ENCODE results near the gene SLC12A8.

Gene SLC12A8

GRCh38 chr3:125051715-125052581, 160.6 kb downstream of the SLC12A8 start:
- peak; percentile 27 to 80 for DNase-seq

DNA sequence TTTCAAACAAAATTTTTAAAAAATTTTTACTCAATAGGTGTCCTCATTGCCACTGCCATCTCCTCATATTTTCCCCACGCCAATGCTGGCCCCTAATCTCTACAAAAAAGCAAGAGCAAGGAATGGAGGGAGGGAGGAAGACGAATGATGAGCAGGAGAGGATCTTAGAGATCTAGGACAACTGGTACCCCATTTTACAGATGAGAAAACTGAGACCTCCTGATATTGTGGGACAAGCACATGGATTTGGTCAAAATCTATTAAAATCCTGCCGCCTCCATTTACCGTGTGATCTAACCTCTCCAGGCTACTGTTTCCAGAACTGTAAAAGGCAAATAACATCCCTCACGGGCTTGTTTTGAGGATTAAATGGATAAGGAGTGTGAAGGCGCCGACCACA, 161.3 kb downstream of the SLC12A8 start:
- no peak for DNase-seq

DNA sequence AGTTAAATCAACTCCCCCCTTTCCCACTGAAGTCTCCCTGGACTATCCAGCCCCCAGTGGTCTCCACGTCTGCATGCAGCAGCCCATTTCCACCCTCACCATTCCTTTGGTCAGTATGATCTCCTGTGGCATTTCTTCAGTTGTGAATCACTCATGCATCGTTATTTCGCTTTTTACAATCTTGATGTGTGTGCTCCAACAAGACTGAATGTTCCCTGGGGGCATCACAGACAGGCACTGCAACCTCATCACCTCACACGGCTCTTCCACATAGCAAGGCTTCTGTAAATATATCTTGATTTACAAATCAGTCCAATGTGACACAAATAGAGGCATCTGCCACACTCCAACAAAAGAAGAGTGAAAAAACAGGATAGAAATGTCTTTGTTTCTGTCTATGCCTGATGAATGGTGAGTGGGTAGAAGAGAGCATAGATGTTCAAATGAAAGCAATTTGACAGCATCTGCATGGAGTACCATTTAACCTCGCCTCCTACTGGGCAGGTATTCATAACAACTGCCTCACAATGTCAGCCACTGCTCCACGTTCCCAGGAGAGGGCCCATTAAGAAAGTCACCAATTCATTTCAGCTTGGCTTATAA, 162.0 kb downstream of the SLC12A8 start:
- no peak for DNase-seq

- peak; percentile 35 to 79 for DNase-seq
Observed at GRCh38 chr3:125048282-125048681, 164.3 kb downstream of the SLC12A8 start.

GRCh38 chr3:125045965-125046364, 166.6 kb downstream of the SLC12A8 start:
- DNase-seq, result no peak

GRCh38 chr3:125045194-125045593, 167.4 kb downstream of the SLC12A8 start:
- no peak for DNase-seq

DNA sequence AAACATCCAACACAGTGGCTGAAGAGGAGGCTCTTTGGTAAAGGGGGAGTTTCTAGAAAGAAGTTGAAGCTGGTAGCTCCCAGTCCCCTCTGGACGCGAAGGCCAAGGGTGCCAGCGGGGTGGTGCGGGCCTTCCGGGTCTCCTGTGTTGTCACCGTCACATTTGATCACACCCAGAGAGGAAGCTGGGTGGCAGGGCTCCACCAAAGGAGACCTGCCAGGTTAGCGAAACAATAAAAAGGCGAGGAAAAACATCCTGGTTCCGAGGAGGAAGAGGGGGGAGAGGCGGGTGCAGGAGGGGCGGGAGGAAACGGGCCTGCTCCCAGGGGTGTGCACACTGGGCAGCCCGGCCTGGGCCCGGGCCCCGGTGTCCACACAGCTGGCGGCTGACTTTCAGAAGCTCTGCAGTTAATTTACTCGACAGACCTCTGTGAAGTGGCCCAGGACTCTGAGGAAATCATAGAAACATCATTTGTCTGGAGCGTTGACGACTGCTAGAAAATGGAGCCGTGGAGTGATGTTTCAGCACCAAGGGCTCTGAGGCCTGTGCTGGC, 168.9 kb downstream of the SLC12A8 start:
- no peak for DNase-seq

- DNase-seq, result no peak
Observed at GRCh38 chr3:125042725-125043406, 169.7 kb downstream of the SLC12A8 start.

DNA sequence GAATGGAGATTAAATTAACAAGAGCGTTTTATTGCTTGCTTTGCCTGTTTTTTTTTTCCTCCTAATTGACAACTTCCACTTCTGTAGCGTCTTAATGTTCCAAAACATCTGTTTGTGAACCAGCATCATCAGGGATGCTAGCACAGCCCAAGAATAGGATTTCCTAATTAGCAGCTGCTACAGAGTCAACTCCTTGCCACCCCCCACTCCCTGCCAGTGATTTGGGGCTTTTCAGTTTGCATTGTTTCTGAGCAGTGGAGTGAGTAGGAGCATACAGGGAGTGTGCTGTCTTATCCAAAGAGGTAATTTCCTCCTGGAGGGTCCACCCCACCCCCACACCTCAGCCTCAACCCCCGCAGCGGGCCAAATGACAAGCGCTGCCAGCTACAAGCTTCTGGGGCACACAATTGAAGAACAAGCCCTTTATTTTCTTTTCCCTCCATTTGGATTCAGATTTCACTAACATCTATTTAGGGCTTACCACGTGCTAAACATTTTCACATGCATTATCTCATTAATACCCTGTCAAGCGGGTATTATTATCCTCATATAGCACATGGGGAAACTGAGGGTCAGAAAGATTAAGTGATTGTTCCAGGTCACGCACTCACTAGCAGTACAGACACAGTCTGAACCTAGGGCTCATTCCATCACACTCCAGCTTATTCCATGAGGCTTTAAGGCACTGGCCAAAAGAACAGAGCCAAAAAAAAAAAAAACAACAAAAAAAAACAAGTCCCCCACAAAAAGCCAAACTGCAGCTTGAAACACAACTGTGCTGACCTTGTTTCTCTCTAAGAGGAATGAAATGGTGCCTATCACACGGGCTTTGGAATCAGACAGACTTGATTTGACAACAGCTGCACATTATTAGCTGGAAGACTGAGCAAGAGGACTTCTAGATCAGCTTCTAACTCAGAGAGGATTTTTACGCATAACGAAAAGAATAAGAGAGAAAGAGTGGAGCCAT, 173.1 kb downstream of the SLC12A8 start:
- peak in 1 of 2 experiments; percentile 25 for DNase-seq

DNA sequence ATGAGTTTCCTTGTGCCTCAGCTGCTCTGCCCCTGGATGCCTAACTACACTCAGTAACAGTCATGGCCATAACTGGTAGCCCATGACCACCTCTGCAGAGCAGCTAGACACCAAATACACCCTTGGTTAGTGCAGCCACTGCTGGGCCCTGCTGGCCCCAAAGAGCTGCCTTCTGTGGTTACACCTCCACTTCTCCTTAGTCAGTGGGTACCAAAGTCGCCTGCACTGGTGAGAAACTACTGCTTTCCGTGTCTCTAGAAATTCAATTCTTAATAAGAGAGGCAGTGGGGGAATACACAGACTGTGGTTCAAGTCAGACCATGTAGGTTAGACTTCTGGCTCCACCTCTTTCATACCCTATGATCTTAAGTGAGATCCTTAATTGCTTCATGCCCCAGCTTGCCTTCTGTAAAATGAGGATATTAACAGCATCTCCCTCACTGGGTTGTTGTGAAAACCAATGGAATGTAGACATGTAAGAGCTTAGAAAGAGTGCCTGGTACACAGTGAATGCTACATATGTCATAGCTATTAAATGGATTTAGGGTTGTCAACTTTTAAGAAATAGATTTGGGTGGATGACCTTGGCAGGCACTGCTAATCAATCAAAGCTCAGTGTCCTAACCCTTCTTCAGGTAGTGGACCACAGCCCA, 174.9 kb downstream of the SLC12A8 start:
- DNase-seq, result no peak

GRCh38 chr3:125035217-125035616, 177.3 kb downstream of the SLC12A8 start:
- DNase-seq, result no peak

DNA sequence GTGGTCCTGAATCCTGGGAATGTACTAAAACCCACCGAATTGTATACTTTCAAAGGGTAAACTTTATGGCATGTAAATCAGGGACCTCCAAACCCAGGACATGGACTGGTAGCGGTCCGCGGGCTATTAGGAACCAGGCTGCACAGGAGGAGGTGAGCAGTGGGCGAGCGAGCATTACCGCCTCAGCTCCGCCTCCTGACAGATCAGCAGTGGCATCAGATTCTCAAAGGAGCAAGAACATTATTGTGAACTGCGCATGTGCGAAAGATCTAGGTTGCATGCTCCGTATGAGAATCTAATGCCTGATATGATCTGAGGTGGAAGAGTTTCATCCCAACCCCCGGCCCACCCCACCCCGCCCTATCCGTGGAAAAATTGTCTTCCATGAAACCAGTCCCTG, 178.9 kb downstream of the SLC12A8 start:
- no peak for DNase-seq

DNA sequence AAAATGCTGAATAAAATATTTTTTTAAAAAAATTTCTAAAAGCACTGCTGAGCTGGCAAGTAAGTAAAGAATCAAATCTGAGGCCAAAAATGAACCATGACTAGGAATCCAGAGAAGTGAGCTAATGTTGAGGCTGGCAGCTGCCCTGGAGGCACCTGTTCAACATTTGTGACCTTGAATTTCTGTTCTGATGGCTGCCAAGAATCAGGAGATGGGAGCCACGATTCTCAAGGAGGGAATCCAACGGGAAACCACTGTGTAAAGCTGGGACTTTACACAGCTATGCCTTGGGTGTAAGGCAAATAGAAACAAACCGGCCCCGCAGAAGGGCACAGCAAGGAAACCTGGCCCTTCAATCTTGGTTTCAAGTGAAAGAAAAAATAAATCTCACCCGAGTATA, 179.4 kb downstream of the SLC12A8 start:
- DNase-seq, result peak in 1 of 2 experiments; percentile 68

- DNase-seq, result no peak
Observed at GRCh38 chr3:125032683-125033082, 179.9 kb downstream of the SLC12A8 start.
